ENCODE measurements around the gene OCA2.

Gene OCA2

GRCh38 chr15:27844018-27844666, 255.0 kb downstream of the OCA2 start:
- no peak overlapping the region for H3K4me3 ChIP-seq (replicated peaks; ENCODE audit: low read depth, low read length)
- no peak for DNase-seq (ENCODE audit: extremely low read depth, low read depth)
- no peak for TF ChIP-seq CTCF (IDR thresholded peaks at IDR 0.05; ENCODE audit: low read depth, low read length, missing control alignments)

- no peak overlapping the region for H3K4me3 ChIP-seq (replicated peaks; ENCODE audit: low read depth, low read length)
- no peak for DNase-seq (ENCODE audit: extremely low read depth, low read depth)
- TF ChIP-seq CTCF (IDR thresholded peaks at IDR 0.05; ENCODE audit: low read depth, low read length, missing control alignments) = no peak
Observed at GRCh38 chr15:27843146-27843545, 256.0 kb downstream of the OCA2 start.

GRCh38 chr15:27842526-27842925, 256.6 kb downstream of the OCA2 start:
- no peak for DNase-seq (ENCODE audit: extremely low read depth, low read depth)
- no peak for TF ChIP-seq CTCF (IDR thresholded peaks at IDR 0.05; ENCODE audit: low read depth, low read length, missing control alignments)
- no peak overlapping the region for H3K4me3 ChIP-seq (replicated peaks; ENCODE audit: low read depth, low read length)

- no peak overlapping the region for H3K4me3 ChIP-seq (replicated peaks; ENCODE audit: low read depth, low read length)
- no peak for DNase-seq (ENCODE audit: extremely low read depth, low read depth)
- TF ChIP-seq CTCF (IDR thresholded peaks at IDR 0.05; ENCODE audit: low read depth, low read length, missing control alignments) = no peak
Observed at GRCh38 chr15:27835233-27835939, 263.7 kb downstream of the OCA2 start.

- no peak for DNase-seq (ENCODE audit: extremely low read depth, low read depth)
- H3K4me3 ChIP-seq (replicated peaks; ENCODE audit: low read depth, low read length) = no peak overlapping the region
- no peak for TF ChIP-seq CTCF (IDR thresholded peaks at IDR 0.05; ENCODE audit: low read depth, low read length, missing control alignments)
Observed at GRCh38 chr15:27834684-27835083, 264.4 kb downstream of the OCA2 start.

GRCh38 chr15:27833974-27834373, 265.1 kb downstream of the OCA2 start:
- TF ChIP-seq CTCF (IDR thresholded peaks at IDR 0.05; ENCODE audit: low read depth, low read length, missing control alignments) = no peak
- H3K4me3 ChIP-seq (replicated peaks; ENCODE audit: low read depth, low read length) = no peak overlapping the region
- no peak for DNase-seq (ENCODE audit: extremely low read depth, low read depth)

Data from HFF-Myc (cell line).